T-helper 2 cell treated with Interferon-gamma antibody and Interleukin-4, amounts not matched to agents 5 μg/mL and 100 μg/mL, for 36 hours (primary cell): ENCODE measurements around the gene CORO7.
A peak's percentile ranks its signal among the peaks of the same experiment; 100 is the strongest.

Experiments
- DNase-seq: peaks from one replicate; pipeline ENCODE4 v3.0.0; 2021; ENCODE audit warnings: low spot score
- H3K27ac Mint-ChIP-seq: one replicate; pipeline ENCODE4 v1.8.0; 2021; ENCODE audit warnings: mild to moderate bottlenecking, mixed read lengths
- H3K27me3 Mint-ChIP-seq: one replicate; pipeline ENCODE4 v1.8.0; 2021; ENCODE audit warnings: low read depth, mixed read lengths
- H3K36me3 Mint-ChIP-seq: one replicate; pipeline ENCODE4 v1.8.0; 2021; ENCODE audit warnings: low read depth, mixed read lengths
- H3K4me1 Mint-ChIP-seq: one replicate; pipeline ENCODE4 v1.8.0; 2021; ENCODE audit warnings: low read depth, mixed read lengths
- H3K4me3 Mint-ChIP-seq: one replicate; pipeline ENCODE4 v1.8.0; 2022; ENCODE audit warnings: mild to moderate bottlenecking, moderate library complexity, mixed read lengths
- H3K9me3 Mint-ChIP-seq: one replicate; pipeline ENCODE4 v1.8.0; 2021; ENCODE audit warnings: mixed read lengths

Gene CORO7

GRCh38 chr16:4412854-4413253 lies 3.5 kb downstream of the CORO7 start:
- no peak overlapping the region for H3K4me3 Mint-ChIP-seq

GRCh38 chr16:4412159-4412558 lies 4.2 kb downstream of the CORO7 start:
- Mint-ChIP-seq H3K27me3 (no peaks in the 10 kb centered on the region), H3K4me3 (peak overlapping the region; percentile 6), H3K9me3 (no peaks in the 10 kb centered on the region), H3K4me1 (peaks cover 32% of the 10 kb centered on the region), H3K36me3 (peaks cover 41% of the 10 kb centered on the region), H3K27ac (no peak overlapping the region)
- no peak for DNase-seq

More at GRCh38 chr16:4412854-4413253, 3.5 kb downstream of the CORO7 start:
- H3K36me3 Mint-ChIP-seq = peaks cover 41% of the 10 kb centered on the region
- no peak overlapping the region for H3K27ac Mint-ChIP-seq
- no peaks in the 10 kb centered on the region for H3K9me3 Mint-ChIP-seq
- H3K27me3 Mint-ChIP-seq = no peaks in the 10 kb centered on the region
- DNase-seq = no peak
- peaks cover 34% of the 10 kb centered on the region for H3K4me1 Mint-ChIP-seq

GRCh38 chr16:4411684-4412083 lies 4.7 kb downstream of the CORO7 start:
- Mint-ChIP-seq H3K4me1 (peaks cover 28% of the 10 kb centered on the region), H3K9me3 (no peaks in the 10 kb centered on the region), H3K27me3 (no peaks in the 10 kb centered on the region), H3K36me3 (peaks cover 44% of the 10 kb centered on the region), H3K27ac (no peak overlapping the region), H3K4me3 (no peak overlapping the region)
- no peak for DNase-seq

- Mint-ChIP-seq H3K4me1 (peaks cover 28% of the 10 kb centered on the region), H3K9me3 (no peaks in the 10 kb centered on the region), H3K36me3 (peaks cover 49% of the 10 kb centered on the region), H3K4me3 (no peak overlapping the region), H3K27ac (peak overlapping the region; percentile 41), H3K27me3 (no peaks in the 10 kb centered on the region)
- no peak for DNase-seq
These were observed 5.9 kb downstream of the CORO7 start for GRCh38 chr16:4410335-4411075.

- Mint-ChIP-seq H3K27ac (no peak overlapping the region), H3K27me3 (no peaks in the 10 kb centered on the region), H3K36me3 (peaks cover 46% of the 10 kb centered on the region), H3K4me3 (no peak overlapping the region), H3K4me1 (peaks cover 19% of the 10 kb centered on the region), H3K9me3 (no peaks in the 10 kb centered on the region)
- no peak for DNase-seq
These were observed 7.1 kb downstream of the CORO7 start for GRCh38 chr16:4409081-4409932.

- Mint-ChIP-seq H3K4me3 (no peak overlapping the region), H3K36me3 (peaks cover 43% of the 10 kb centered on the region), H3K27ac (no peak overlapping the region), H3K27me3 (no peaks in the 10 kb centered on the region), H3K9me3 (no peaks in the 10 kb centered on the region), H3K4me1 (peaks cover 15% of the 10 kb centered on the region)
- DNase-seq = no peak
These were observed 8.1 kb downstream of the CORO7 start for GRCh38 chr16:4408323-4408690.

- H3K27me3 Mint-ChIP-seq = no peaks in the 10 kb centered on the region
- peaks cover 37% of the 10 kb centered on the region for H3K36me3 Mint-ChIP-seq
- H3K4me1 Mint-ChIP-seq = peaks cover 11% of the 10 kb centered on the region
- no peak overlapping the region for H3K27ac Mint-ChIP-seq
- no peak for DNase-seq
- no peaks in the 10 kb centered on the region for H3K9me3 Mint-ChIP-seq
- H3K4me3 Mint-ChIP-seq = no peak overlapping the region
These were observed 8.7 kb downstream of the CORO7 start for GRCh38 chr16:4407543-4408322.

- H3K36me3 Mint-ChIP-seq = peaks cover 32% of the 10 kb centered on the region
- H3K9me3 Mint-ChIP-seq = no peaks in the 10 kb centered on the region
- H3K4me3 Mint-ChIP-seq = no peak overlapping the region
- peak overlapping the region; percentile 52 for H3K27ac Mint-ChIP-seq
- peaks cover 3% of the 10 kb centered on the region for H3K4me1 Mint-ChIP-seq
- no peaks in the 10 kb centered on the region for H3K27me3 Mint-ChIP-seq
- DNase-seq = no peak
These were observed 11.3 kb downstream of the CORO7 start for GRCh38 chr16:4404967-4405696.

- H3K27me3 Mint-ChIP-seq = no peaks in the 10 kb centered on the region
- peak overlapping the region; percentile 52 for H3K27ac Mint-ChIP-seq
- H3K9me3 Mint-ChIP-seq = no peaks in the 10 kb centered on the region
- peak; percentile 16 for DNase-seq
- no peak overlapping the region for H3K4me3 Mint-ChIP-seq
- H3K36me3 Mint-ChIP-seq = peaks cover 36% of the 10 kb centered on the region
- H3K4me1 Mint-ChIP-seq = peaks cover 6% of the 10 kb centered on the region
These were observed 12.0 kb downstream of the CORO7 start for GRCh38 chr16:4404247-4404966.

- Mint-ChIP-seq H3K4me1 (peaks cover 10% of the 10 kb centered on the region), H3K27me3 (no peaks in the 10 kb centered on the region), H3K9me3 (no peaks in the 10 kb centered on the region), H3K36me3 (peaks cover 40% of the 10 kb centered on the region), H3K4me3 (no peak overlapping the region), H3K27ac (no peak overlapping the region)
- no peak for DNase-seq
These were observed 13.1 kb downstream of the CORO7 start for GRCh38 chr16:4403133-4403949.

- H3K27me3 Mint-ChIP-seq = no peaks in the 10 kb centered on the region
- H3K4me1 Mint-ChIP-seq = peaks cover 10% of the 10 kb centered on the region
- peak; percentile 55 for DNase-seq
- H3K36me3 Mint-ChIP-seq = peaks cover 40% of the 10 kb centered on the region
- H3K27ac Mint-ChIP-seq = no peak overlapping the region
- H3K4me3 Mint-ChIP-seq = no peak overlapping the region
- no peaks in the 10 kb centered on the region for H3K9me3 Mint-ChIP-seq
These were observed 13.8 kb downstream of the CORO7 start for GRCh38 chr16:4402439-4403132.

- no peaks in the 10 kb centered on the region for H3K9me3 Mint-ChIP-seq
- no peaks in the 10 kb centered on the region for H3K27me3 Mint-ChIP-seq
These were observed 14.9 kb downstream of the CORO7 start for GRCh38 chr16:4401510-4401909.

More at GRCh38 chr16:4401510-4401909, 14.9 kb downstream of the CORO7 start:
- DNase-seq = no peak
- Mint-ChIP-seq H3K36me3 (peaks cover 41% of the 10 kb centered on the region), H3K27ac (peak overlapping the region; percentile 60), H3K4me1 (peaks cover 10% of the 10 kb centered on the region), H3K4me3 (no peak overlapping the region)
